CD14-positive monocyte (primary cell): Measurements from ENCODE around the gene ANO7. TPM values are rescaled to one million over a fixed set of nuclear protein-coding genes. Genes with fewer than 3 reads are reported as not detected.

Source experiments
- DNase-seq, 3 donors: peaks; one replicate each; pipeline ENCODE4 v3.0.0-alpha.2; 2011 to 2022
- H2AFZ ChIP-seq: 2 replicates; pipeline ENCODE4 v1.6.0; 2012; ENCODE audit warnings: mild to moderate bottlenecking, low read depth, low read length, inconsistent platforms; ENCODE audit not compliant: insufficient read depth, poor library complexity, severe bottlenecking
- H3K27ac ChIP-seq, 2 donors: 1 replicate in 1 of 2; 2 replicates in 1 of 2; pipeline ENCODE4 v1.5.1; 2012 to 2013; ENCODE audit warnings: low read length in 2 of 2, control low read depth in 1 of 2, inconsistent platforms in 1 of 2, low read depth in 1 of 2, mild to moderate bottlenecking in 1 of 2
- H3K27me3 ChIP-seq, 2 donors: one replicate each; pipeline versions ENCODE4 v1.6.0 to v1.6.1; 2011 to 2013; ENCODE audit warnings: low read length in 2 of 2; ENCODE audit not compliant: control insufficient read depth in 2 of 2, insufficient read depth in 2 of 2
- H3K36me3 ChIP-seq, 2 donors: replicated peaks in 1 of 2; 1 replicate in 1 of 2; 2 replicates in 1 of 2; pipeline versions ENCODE4 v1.5.1 to v1.6.1; 2012 to 2013; ENCODE audit warnings: low read length in 2 of 2, control low read depth in 1 of 2, inconsistent platforms in 1 of 2, mild to moderate bottlenecking in 1 of 2; ENCODE audit not compliant: insufficient read depth in 2 of 2, control insufficient read depth in 1 of 2
- H3K4me1 ChIP-seq, 2 donors: 1 replicate in 1 of 2; 2 replicates in 1 of 2; pipeline versions ENCODE4 v1.5.1 to v1.6.1; 2012 to 2013; ENCODE audit warnings: low read length in 2 of 2, control low read depth in 1 of 2, inconsistent platforms in 1 of 2, mild to moderate bottlenecking in 1 of 2, moderate library complexity in 1 of 2; ENCODE audit not compliant: insufficient read depth in 2 of 2, control insufficient read depth in 1 of 2
- H3K4me2 ChIP-seq: replicated peaks from 2 replicates; pipeline ENCODE3; 2012; ENCODE audit warnings: low read length, moderate library complexity, mild to moderate bottlenecking; ENCODE audit not compliant: poor library complexity, severe bottlenecking; ENCODE audit errors: extremely low read depth
- H3K4me3 ChIP-seq, 3 experiments: fragments of 200-600 bp in 1 of 3; sonication (generic) in 1 of 3; replicated peaks in 1 of 3; 1 replicate in 2 of 3; 2 replicates in 1 of 3; pipeline ENCODE4 v1.5.1; 2011 to 2013; ENCODE audit warnings: low read length in 3 of 3, mild to moderate bottlenecking in 3 of 3, control low read depth in 2 of 3, low read depth in 2 of 3, inconsistent platforms in 1 of 3, moderate library complexity in 1 of 3
- H3K79me2 ChIP-seq: 2 replicates; pipeline ENCODE4 v1.6.0; 2012; ENCODE audit warnings: mild to moderate bottlenecking, control low read depth, inconsistent platforms, low read length, moderate library complexity; ENCODE audit not compliant: insufficient read depth
- H3K9ac ChIP-seq: 2 replicates; pipeline ENCODE4 v1.6.0; 2017; ENCODE audit warnings: low read length, mild to moderate bottlenecking; ENCODE audit not compliant: insufficient read depth, poor library complexity, severe bottlenecking
- H3K9me3 ChIP-seq, 2 donors: replicated peaks in 1 of 2; 1 replicate in 1 of 2; 2 replicates in 1 of 2; pipeline versions ENCODE4 v1.5.1 to v1.6.1; 2012 to 2013; ENCODE audit warnings: low read length in 2 of 2, control low read depth in 1 of 2; ENCODE audit not compliant: control insufficient read depth in 1 of 2, insufficient read depth in 1 of 2
- H4K20me1 ChIP-seq: 2 replicates; pipeline ENCODE4 v1.6.0; 2012; ENCODE audit warnings: mild to moderate bottlenecking, low read length, control low read depth, moderate library complexity; ENCODE audit not compliant: insufficient read depth
- H3K27ac Mint-ChIP-seq, 7 donors: one replicate each; pipeline ENCODE4 v1.8.0; 2020; ENCODE audit warnings: mild to moderate bottlenecking in 7 of 7, mixed read lengths in 7 of 7, moderate library complexity in 6 of 7, inconsistent platforms in 2 of 7
- H3K27me3 Mint-ChIP-seq, 3 donors: one replicate each; pipeline ENCODE4 v1.8.0; 2021 to 2022; ENCODE audit warnings: low read depth in 3 of 3, mild to moderate bottlenecking in 3 of 3, mixed read lengths in 3 of 3, moderate library complexity in 3 of 3, inconsistent platforms in 1 of 3
- H3K36me3 Mint-ChIP-seq, 2 donors: one replicate each; pipeline ENCODE4 v1.8.0; 2020; ENCODE audit warnings: mixed read lengths in 2 of 2, inconsistent platforms in 1 of 2, mild to moderate bottlenecking in 1 of 2
- H3K4me1 Mint-ChIP-seq: one replicate; pipeline ENCODE4 v1.8.0; 2020; ENCODE audit warnings: mild to moderate bottlenecking, mixed read lengths
- H3K4me3 Mint-ChIP-seq, 2 donors: one replicate each; pipeline ENCODE4 v1.8.0; 2020; ENCODE audit warnings: mild to moderate bottlenecking in 2 of 2, mixed read lengths in 2 of 2, moderate library complexity in 1 of 2
- H3K9me3 Mint-ChIP-seq, 7 donors: one replicate each; pipeline ENCODE4 v1.8.0; 2020 to 2022; ENCODE audit warnings: mixed read lengths in 7 of 7, mild to moderate bottlenecking in 6 of 7, moderate library complexity in 6 of 7, inconsistent platforms in 2 of 7
- WGBS: methylation state at CpG from one replicate; pipeline ENCODE4 v1.1.5; 2013; ENCODE audit warnings: missing lambda C conversion rate; ENCODE audit not compliant: insufficient coverage; 5-methylcytosine and 5-hydroxymethylcytosine counted together
- intact Hi-C, 2 donors: fragments of 100-400 bp; cut with micrococcal nuclease; formaldehyde crosslinking; loops; one replicate each; pipeline versions ENCODE4 v1.15.0 to v1.15.1; 2023
- polyA plus RNA-seq, 3 donors: library from polyadenylated mRNA; depleted of rRNA in 1 of 3; unstranded in 2 of 3; stranded (reverse) in 1 of 3; fragments of 300-500 nt in 2 of 3; fragments of >200 nt in 1 of 3; fragmentation: Illumina TruSeq in 2 of 3; gene quantifications; 1 replicate in 2 of 3; 2 replicates in 1 of 3; pipeline ENCODE4 v1.2.3, GENCODE V29; 2012 to 2021
- TF ChIP-seq, protein P1 (sequence below): fragments of 200-600 bp; IDR thresholded peaks from one replicate; pipeline ENCODE4 v1.8.0; 2022; ENCODE audit warnings: antibody characterized with exemption, mild to moderate bottlenecking

ANO7 gene
- polyA plus RNA-seq, 3 donors: 0.03 TPM; not detected in 2

DNA sequence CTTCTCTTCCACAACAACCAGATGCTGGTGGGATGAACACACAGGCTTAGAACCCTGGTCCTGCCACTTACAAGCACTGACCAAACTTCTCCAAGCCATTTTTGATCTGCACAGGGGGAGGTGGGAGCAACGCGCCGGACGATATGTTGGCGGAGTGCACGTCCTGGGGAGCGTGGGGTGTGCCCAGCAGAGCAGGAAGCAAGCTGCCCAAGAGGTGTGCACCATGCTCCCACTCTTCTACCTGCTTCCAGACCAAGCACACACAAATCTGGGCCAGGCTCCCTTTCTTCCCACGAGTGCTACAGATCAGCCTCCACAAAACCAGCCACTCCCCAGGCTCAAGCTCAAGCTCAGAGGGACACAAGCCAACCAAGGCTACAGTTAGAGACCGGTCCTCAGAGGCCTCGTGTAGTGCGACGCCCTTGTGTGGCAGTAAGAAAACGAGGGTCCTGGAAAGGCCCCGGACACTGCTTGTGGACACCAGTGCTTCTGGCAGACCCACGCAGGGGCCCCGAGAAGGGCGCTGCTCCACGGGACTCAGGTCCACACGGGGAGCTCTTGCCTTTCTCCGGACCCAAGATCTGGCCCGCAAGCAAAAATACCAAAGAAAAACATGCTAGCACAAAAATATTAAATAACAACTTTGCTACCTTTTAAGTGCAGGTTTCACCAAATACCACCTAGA, 52.0 kb downstream of the ANO7 start:
- no peaks in the 10 kb centered on the region for H3K4me1 ChIP-seq
- 98% methylated on average over 21 of the region's 21 CpGs for WGBS
- H3K79me2 ChIP-seq: no peaks in the 10 kb centered on the region
- H3K9ac ChIP-seq: no peak overlapping the region
- H3K4me3 Mint-ChIP-seq: no peak overlapping the region
- intact Hi-C loops: no loop called here
- H3K4me1 Mint-ChIP-seq: no peaks in the 10 kb centered on the region
- no peak overlapping the region for H2AFZ ChIP-seq
- H3K4me2 ChIP-seq: no peak overlapping the region
- DNase-seq: no peak
- H3K27ac Mint-ChIP-seq: no peak overlapping the region
- no peaks in the 10 kb centered on the region for H3K9me3 Mint-ChIP-seq
- peaks cover 91 to 100% of the 10 kb centered on the region in 2 donors for H3K36me3 Mint-ChIP-seq
- no peaks in the 10 kb centered on the region for H3K27me3 Mint-ChIP-seq
- H3K36me3 ChIP-seq: peaks cover 95 to 100% of the 10 kb centered on the region in 2 donors
- H3K9me3 ChIP-seq: no peaks in the 10 kb centered on the region
- no peaks in the 10 kb centered on the region for H3K27me3 ChIP-seq
- TF ChIP-seq, protein P1, sequence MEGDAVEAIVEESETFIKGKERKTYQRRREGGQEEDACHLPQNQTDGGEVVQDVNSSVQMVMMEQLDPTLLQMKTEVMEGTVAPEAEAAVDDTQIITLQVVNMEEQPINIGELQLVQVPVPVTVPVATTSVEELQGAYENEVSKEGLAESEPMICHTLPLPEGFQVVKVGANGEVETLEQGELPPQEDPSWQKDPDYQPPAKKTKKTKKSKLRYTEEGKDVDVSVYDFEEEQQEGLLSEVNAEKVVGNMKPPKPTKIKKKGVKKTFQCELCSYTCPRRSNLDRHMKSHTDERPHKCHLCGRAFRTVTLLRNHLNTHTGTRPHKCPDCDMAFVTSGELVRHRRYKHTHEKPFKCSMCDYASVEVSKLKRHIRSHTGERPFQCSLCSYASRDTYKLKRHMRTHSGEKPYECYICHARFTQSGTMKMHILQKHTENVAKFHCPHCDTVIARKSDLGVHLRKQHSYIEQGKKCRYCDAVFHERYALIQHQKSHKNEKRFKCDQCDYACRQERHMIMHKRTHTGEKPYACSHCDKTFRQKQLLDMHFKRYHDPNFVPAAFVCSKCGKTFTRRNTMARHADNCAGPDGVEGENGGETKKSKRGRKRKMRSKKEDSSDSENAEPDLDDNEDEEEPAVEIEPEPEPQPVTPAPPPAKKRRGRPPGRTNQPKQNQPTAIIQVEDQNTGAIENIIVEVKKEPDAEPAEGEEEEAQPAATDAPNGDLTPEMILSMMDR: no peak
- H3K4me3 ChIP-seq: no peak overlapping the region
- H4K20me1 ChIP-seq: peaks cover 32% of the 10 kb centered on the region
- H3K27ac ChIP-seq: no peak overlapping the region

DNA sequence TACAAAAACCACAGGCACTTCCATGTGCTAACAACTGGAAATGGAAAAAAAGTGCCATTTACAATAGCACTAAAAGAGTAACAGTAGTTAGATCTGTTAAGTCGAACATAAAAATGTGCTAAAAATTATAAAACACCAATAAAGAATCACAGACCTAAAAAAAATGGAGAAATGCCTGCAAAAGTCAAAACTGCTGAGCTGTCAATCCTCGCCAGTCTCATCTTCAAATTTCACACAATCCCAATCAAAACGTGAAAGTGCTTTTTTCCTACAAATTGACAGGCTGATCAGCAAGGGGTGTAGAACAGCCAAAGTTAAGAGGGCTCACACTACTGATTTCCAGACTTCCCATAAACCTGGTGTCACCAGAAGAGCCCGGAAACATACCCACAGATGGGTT, 53.2 kb downstream of the ANO7 start:
- no peak overlapping the region for H3K27ac ChIP-seq
- TF ChIP-seq, protein P1: no peak
- H3K27me3 Mint-ChIP-seq: no peaks in the 10 kb centered on the region
- H3K36me3 Mint-ChIP-seq: peaks cover 91 to 100% of the 10 kb centered on the region in 2 donors
- H3K9me3 ChIP-seq: no peaks in the 10 kb centered on the region
- H3K27me3 ChIP-seq: no peaks in the 10 kb centered on the region
- H3K27ac Mint-ChIP-seq: no peak overlapping the region
- no peaks in the 10 kb centered on the region for H3K79me2 ChIP-seq
- no peak overlapping the region for H3K4me2 ChIP-seq
- peaks cover 33% of the 10 kb centered on the region for H4K20me1 ChIP-seq
- no peak overlapping the region for H3K4me3 Mint-ChIP-seq
- H2AFZ ChIP-seq: no peak overlapping the region
- H3K4me1 ChIP-seq: no peaks in the 10 kb centered on the region
- WGBS: 96% methylated on average over 2 of the region's 4 CpGs
- no peak overlapping the region for H3K4me3 ChIP-seq
- DNase-seq: no peak
- H3K9ac ChIP-seq: no peak overlapping the region
- no peaks in the 10 kb centered on the region for H3K4me1 Mint-ChIP-seq
- peaks cover 94 to 100% of the 10 kb centered on the region in 2 donors for H3K36me3 ChIP-seq
- intact Hi-C loops: no loop called here
- no peaks in the 10 kb centered on the region for H3K9me3 Mint-ChIP-seq
